B cell (primary cell): Measurements from ENCODE around the gene ZDHHC11. TPM values are rescaled to one million over a fixed set of nuclear protein-coding genes. Genes with fewer than 3 reads are reported as not detected.

Source experiments
- ATAC-seq: fragments of 200-7000 bp; cut with Tn5 transposase; one replicate; pipeline ENCODE4 v1.10.0; 2021; ENCODE audit warnings: low read depth, mild to moderate bottlenecking, moderate number of reproducible peaks, moderate library complexity
- CTCF ChIA-PET: fragments of 350-600 bp; sonication (Branson Sonifier 250); formaldehyde crosslinking; loops from one replicate; lab custom pipeline; 2021; ENCODE audit warnings: antibody characterized with exemption, inconsistent platforms; lab: Charles Lee
- POLR2A ChIA-PET: fragments of 350-600 bp; sonication (Branson Sonifier 250); formaldehyde crosslinking; loops from one replicate; lab custom pipeline; 2021; ENCODE audit warnings: antibody characterized with exemption; lab: Charles Lee
- DNase-seq: peaks from one replicate; pipeline ENCODE4 v3.0.0; 2013
- H2AFZ ChIP-seq: 2 replicates; pipeline ENCODE4 v1.6.1; 2012; ENCODE audit warnings: mild to moderate bottlenecking, low read depth, low read length; ENCODE audit not compliant: insufficient read depth, poor library complexity, severe bottlenecking
- H3K27ac ChIP-seq, 2 donors: 1 replicate in 1 of 2; 2 replicates in 1 of 2; pipeline ENCODE4 v1.5.1; 2012 to 2013; ENCODE audit warnings: low read length in 2 of 2, mild to moderate bottlenecking in 2 of 2, moderate library complexity in 1 of 2
- H3K27me3 ChIP-seq, 4 experiments: fragments of 200-600 bp in 1 of 4; sonication (generic) in 1 of 4; replicated peaks in 1 of 4; 1 replicate in 2 of 4; 2 replicates in 2 of 4; pipeline versions ENCODE4 v1.6.1 to v1.7.0; 2013 to 2016; ENCODE audit warnings: low read length in 3 of 4, mild to moderate bottlenecking in 2 of 4, mixed read lengths in 1 of 4, moderate library complexity in 1 of 4; ENCODE audit not compliant: insufficient read depth in 4 of 4, control insufficient read depth in 3 of 4; ENCODE audit errors: control extremely low read depth in 1 of 4
- H3K36me3 ChIP-seq, 2 experiments: replicated peaks in 1 of 2; 1 replicate in 1 of 2; 2 replicates in 1 of 2; pipeline versions ENCODE4 v1.6.1 to v1.7.1; 2013; ENCODE audit warnings: low read length in 1 of 2; ENCODE audit not compliant: insufficient read depth in 2 of 2, control insufficient read depth in 1 of 2; ENCODE audit errors: control extremely low read depth in 1 of 2, extremely low read depth in 1 of 2
- H3K4me1 ChIP-seq, 2 donors: fragments of 200-600 bp in 1 of 2; sonication (generic) in 1 of 2; 1 replicate in 1 of 2; 2 replicates in 1 of 2; pipeline versions ENCODE4 v1.5.1 to v1.6.1; 2013 to 2017; ENCODE audit warnings: low read length in 2 of 2; ENCODE audit not compliant: control insufficient read depth in 2 of 2, insufficient read depth in 2 of 2
- H3K4me2 ChIP-seq: replicated peaks from 2 replicates; pipeline ENCODE3; 2012; ENCODE audit warnings: mild to moderate bottlenecking, low read depth, low read length; ENCODE audit not compliant: poor library complexity, severe bottlenecking
- H3K4me3 ChIP-seq, 5 experiments: fragments of 200-600 bp in 1 of 5; sonication (generic) in 1 of 5; 1 replicate in 3 of 5; 2 replicates in 2 of 5; pipeline versions ENCODE4 v1.5.1 to v1.7.0; 2011 to 2016; ENCODE audit warnings: low read length in 4 of 5, mild to moderate bottlenecking in 4 of 5, low read depth in 2 of 5, control low read depth in 1 of 5, moderate library complexity in 1 of 5; ENCODE audit not compliant: insufficient read depth in 1 of 5; ENCODE audit errors: control extremely low read depth in 1 of 5, extremely low read depth in 1 of 5
- H3K79me2 ChIP-seq: fragments of 200-600 bp; sonication (generic); one replicate; pipeline ENCODE4 v1.6.0; 2016; ENCODE audit warnings: low read length; ENCODE audit not compliant: control insufficient read depth, insufficient read depth
- H3K9ac ChIP-seq: fragments of 200-600 bp; sonication (generic); 2 replicates; pipeline ENCODE4 v1.6.1; 2017; ENCODE audit warnings: mild to moderate bottlenecking, low read length, moderate library complexity
- H3K9me3 ChIP-seq, 3 donors: one replicate each; pipeline versions ENCODE4 v1.6.1 to v1.7.1; 2013; ENCODE audit warnings: low read length in 2 of 3; ENCODE audit not compliant: control insufficient read depth in 2 of 3, insufficient read depth in 1 of 3; ENCODE audit errors: control extremely low read depth in 1 of 3
- H4K20me1 ChIP-seq: 2 replicates; pipeline ENCODE4 v1.6.0; 2012; ENCODE audit warnings: mild to moderate bottlenecking, low read length; ENCODE audit not compliant: insufficient read depth, control insufficient read depth, poor library complexity, severe bottlenecking
- H3K27ac Mint-ChIP-seq: one replicate; pipeline ENCODE4 v1.8.0; 2021; ENCODE audit warnings: mixed read lengths
- H3K27me3 Mint-ChIP-seq: one replicate; pipeline ENCODE4 v1.8.0; 2021; ENCODE audit warnings: mixed read lengths
- H3K4me1 Mint-ChIP-seq: one replicate; pipeline ENCODE4 v1.8.0; 2021; ENCODE audit warnings: mixed read lengths
- H3K4me3 Mint-ChIP-seq: one replicate; pipeline ENCODE4 v1.8.0; 2021; ENCODE audit warnings: mixed read lengths
- H3K9me3 Mint-ChIP-seq: one replicate; pipeline ENCODE4 v1.8.0; 2022; ENCODE audit warnings: mixed read lengths; ENCODE audit not compliant: insufficient read depth
- CTCF ChIP-seq: fragments of 200-600 bp; IDR thresholded peaks from one replicate; pipeline ENCODE4 v1.8.0; 2022; ENCODE audit warnings: antibody characterized with exemption, mild to moderate bottlenecking
- EZH2 ChIP-seq: IDR thresholded peaks from 2 replicates; pipeline ENCODE4 v1.6.1; 2012; ENCODE audit warnings: borderline replicate concordance, low read depth, mild to moderate bottlenecking, moderate library complexity, low read length; ENCODE audit not compliant: insufficient read depth, poor library complexity, severe bottlenecking
- WGBS: methylation state at CpG from one replicate; pipeline ENCODE4 v1.1.5; 2013; ENCODE audit warnings: missing lambda C conversion rate; ENCODE audit not compliant: insufficient coverage; 5-methylcytosine and 5-hydroxymethylcytosine counted together
- intact Hi-C: fragments of 100-400 bp; cut with micrococcal nuclease; formaldehyde crosslinking; loops from one replicate; pipeline ENCODE4 v1.10.0; 2022
- polyA plus RNA-seq: library from polyadenylated mRNA; depleted of rRNA; stranded (reverse); fragments of >200 nt; gene quantifications from 2 replicates; pipeline ENCODE4 v1.2.3, GENCODE V29; 2012
- total RNA-seq, 2 donors: library from RNA; stranded (reverse); fragments of 120-200 nt in 1 of 2; gene quantifications; 1 replicate in 1 of 2; 2 replicates in 1 of 2; pipeline versions ENCODE4 v1.2.3 to v1.2.4, GENCODE V29; 2013 to 2022

ZDHHC11 gene
- total and polyA plus RNA-seq, 2 donors (not counting 1 experiment from before 2014, with no cell fraction given): 0.69 to 3.0 TPM

GRCh38 chr5:893137-893506 is 42.3 kb upstream of the ZDHHC11 start:
- peak overlapping the region; percentile 85 for H3K4me2 ChIP-seq
- no peaks in the 10 kb centered on the region for H3K27me3 Mint-ChIP-seq
- H3K4me1 Mint-ChIP-seq: peaks cover 16% of the 10 kb centered on the region
- CTCF ChIA-PET: interaction anchor here (0.7 to 2.4 kb wide), 4 partner anchors 10 to 701 kb away, joined by 3 to 11 read pairs (median 4); partner anchors contain the start of gene AHRR
- no peak overlapping the region for H3K27ac ChIP-seq
- no peak overlapping the region for H3K27ac Mint-ChIP-seq
- WGBS: 2% methylated on average over 31 of the region's 31 CpGs
- no peaks in the 10 kb centered on the region for H3K9me3 ChIP-seq
- H3K27me3 ChIP-seq: no peaks in the 10 kb centered on the region
- peaks cover 15% of the 10 kb centered on the region for H4K20me1 ChIP-seq
- H3K4me3 ChIP-seq: peak overlapping the region in 4 of 5 experiments; percentile 47 to 90 (median 83)
- H3K4me3 Mint-ChIP-seq: peak overlapping the region; percentile 74
- no peaks in the 10 kb centered on the region for H3K9me3 Mint-ChIP-seq
- intact Hi-C loops: loop anchor here (5.0 kb wide), 1 partner anchor 909 kb away; the partner anchor contains the start of gene NDUFS6
- no peak for ATAC-seq
- peaks cover 13 to 19% of the 10 kb centered on the region in 2 donors for H3K4me1 ChIP-seq
- POLR2A ChIA-PET: no interaction called here
- TF ChIP-seq CTCF (no peak), EZH2 (no peak)
- H2AFZ ChIP-seq: peak overlapping the region; percentile 88
- peaks cover 36% of the 10 kb centered on the region for H3K79me2 ChIP-seq
- peaks cover 1 to 30% of the 10 kb centered on the region in 2 experiments for H3K36me3 ChIP-seq
- peak overlapping the region; percentile 89 for H3K9ac ChIP-seq
- DNase-seq: no peak

DNA sequence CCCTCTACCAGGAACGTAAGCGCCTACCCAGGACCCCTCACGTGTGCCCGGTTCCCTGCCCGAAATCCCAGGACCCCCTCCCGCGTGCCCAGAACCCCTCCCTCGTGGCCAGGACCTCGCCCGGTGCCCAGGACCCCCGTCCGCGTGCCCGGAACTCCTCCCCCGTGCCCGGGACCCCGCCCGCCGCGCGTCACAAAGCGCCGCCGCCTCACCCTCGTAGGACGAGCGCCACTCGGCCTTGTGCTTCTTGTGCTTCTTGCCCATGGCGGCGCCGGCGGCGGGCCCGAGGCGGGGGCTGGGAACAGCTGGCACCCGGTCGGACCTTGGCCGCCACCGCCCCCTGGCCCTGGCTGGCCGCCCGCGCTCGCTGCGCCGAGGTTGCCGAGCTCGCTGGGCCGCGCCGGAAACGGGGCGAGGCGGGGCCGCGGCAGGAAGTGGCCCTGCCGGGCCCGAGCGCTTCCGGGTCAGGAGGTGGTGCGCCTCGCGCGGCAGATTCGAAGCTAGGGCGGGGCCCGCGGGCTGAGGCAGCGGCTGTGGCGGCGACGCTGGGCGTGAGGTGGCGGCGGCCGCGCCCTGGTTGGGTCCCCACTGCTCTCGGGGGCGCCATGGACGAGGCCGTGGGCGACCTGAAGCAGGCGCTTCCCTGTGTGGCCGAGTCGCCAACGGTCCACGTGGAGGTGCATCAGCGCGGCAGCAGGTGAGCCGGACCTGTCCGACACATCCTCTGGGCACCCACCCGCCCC is 41.8 kb upstream of the ZDHHC11 start, which contains the start of the genes BRD9 and TRIP13:
Gene BRD9 (minus strand): TSS at position 408 of the 743 bp plus-strand sequence. CDS start 144 bp downstream, at position 264.
Gene TRIP13 (plus strand): TSS at position 491 of the 743 bp plus-strand sequence. CDS start 115 bp downstream, at position 606.
- TF ChIP-seq EZH2 (no peak), CTCF (no peak)
- Histone ChIP-seq H3K27me3 (no peaks in the 10 kb centered on the region), H3K4me3 (peak within 1 kb of the TSS; percentile 55 to 90 (median 85)), H4K20me1 (peaks cover 15% of the 10 kb centered on the region), H3K36me3 (peaks cover 1 to 36% of the 10 kb centered on the region in 2 experiments), H2AFZ (peak within 1 kb of the TSS; percentile 88), H3K9me3 (no peaks in the 10 kb centered on the region), H3K27ac (peak within 1 kb of the TSS; percentile 54 to 84), H3K4me1 (peaks cover 13 to 19% of the 10 kb centered on the region in 2 donors), H3K9ac (peak within 1 kb of the TSS; percentile 89), H3K4me2 (peak within 1 kb of the TSS; percentile 85), H3K79me2 (peaks cover 36% of the 10 kb centered on the region)
- POLR2A ChIA-PET: no interaction called here
- no peaks in the 10 kb centered on the region for H3K27me3 Mint-ChIP-seq
- peaks cover 16% of the 10 kb centered on the region for H3K4me1 Mint-ChIP-seq
- H3K9me3 Mint-ChIP-seq: no peaks in the 10 kb centered on the region
- intact Hi-C loops: loop anchor here (5.0 kb wide), 1 partner anchor 910 kb away; the partner anchor contains the start of gene NDUFS6
- CTCF ChIA-PET: interaction anchor here (0.7 to 2.4 kb wide), 4 partner anchors 11 to 701 kb away, joined by 3 to 11 read pairs (median 4); partner anchors contain the start of gene AHRR
- ATAC-seq (peak; percentile 93), DNase-seq (peak; percentile 88)
- H3K27ac Mint-ChIP-seq: peak within 1 kb of the TSS; percentile 89
- WGBS: under 1% methylated on average over 91 of the region's 91 CpGs
- H3K4me3 Mint-ChIP-seq: peak within 1 kb of the TSS; percentile 87
